Stimulated activated CD8-positive, alpha-beta memory T cell treated with anti-CD3 and anti-CD28 coated beads, Interleukin-7, amount 100 ng/mL, for 1 hour (primary cell): ENCODE measurements around the gene LMTK2.

ENCODE experiments used
- DNase-seq, 2 donors: peaks; one replicate each; pipeline ENCODE4 v3.0.0-alpha.2; 2020; ENCODE audit warnings: low read depth in 2 of 2

Gene LMTK2

DNA sequence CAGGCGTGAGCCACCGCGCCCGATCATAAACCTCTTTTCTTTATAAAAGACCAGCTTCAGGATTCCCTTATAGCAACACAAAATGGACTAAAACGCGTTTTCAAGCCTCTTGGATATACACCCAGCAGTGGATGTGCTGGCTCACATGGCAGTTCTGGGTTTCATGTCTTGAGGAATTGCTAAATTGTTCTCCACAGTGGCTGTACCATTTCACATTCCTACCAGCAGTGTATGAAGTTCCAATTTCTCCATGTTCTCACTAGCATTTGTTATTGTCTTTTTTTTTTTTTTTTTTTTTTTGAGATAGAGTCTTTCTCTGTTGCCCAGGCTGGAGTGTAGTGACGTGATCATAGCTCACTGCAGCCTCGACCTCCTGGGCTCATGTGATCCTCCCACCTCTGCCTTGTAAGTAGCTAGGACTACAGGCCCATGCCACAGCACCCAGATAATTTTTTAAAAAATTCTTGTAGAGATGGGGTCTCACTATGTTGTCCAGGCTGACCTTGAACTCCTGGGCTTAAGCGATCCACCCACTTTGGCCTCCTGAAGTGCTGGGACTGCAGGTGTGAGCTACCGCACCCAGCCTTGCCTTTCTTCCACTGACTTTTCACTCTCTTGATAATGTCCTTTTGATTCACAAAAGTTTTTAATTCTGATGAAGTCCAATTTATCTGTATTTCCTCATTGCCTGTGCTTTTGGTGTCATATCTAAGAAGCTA is 127.9 kb downstream of the LMTK2 start:
- no peak for DNase-seq

DNA sequence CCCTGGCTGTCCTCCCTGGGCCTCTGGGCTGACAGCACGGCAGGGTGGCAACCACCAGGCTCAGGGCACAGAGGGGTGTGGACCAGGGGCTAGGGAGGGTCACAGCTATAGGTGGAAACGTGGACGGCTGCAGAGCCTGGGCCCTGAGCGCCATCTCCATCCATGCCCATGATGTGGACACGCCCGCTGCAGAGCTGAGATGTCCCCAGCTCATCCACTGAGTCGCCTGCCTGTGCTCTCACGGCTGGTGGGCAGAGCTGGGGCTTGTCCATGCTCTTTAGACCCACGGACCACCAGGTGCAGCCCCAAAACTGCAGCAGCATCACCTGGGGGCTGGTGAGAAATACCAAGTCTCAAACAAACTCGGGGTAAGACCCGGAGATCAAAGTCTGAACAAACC is 129.2 kb downstream of the LMTK2 start:
- DNase-seq, result no peak

GRCh38 chr7:98236355-98237185 is 129.9 kb downstream of the LMTK2 start:
- no peak for DNase-seq

DNA sequence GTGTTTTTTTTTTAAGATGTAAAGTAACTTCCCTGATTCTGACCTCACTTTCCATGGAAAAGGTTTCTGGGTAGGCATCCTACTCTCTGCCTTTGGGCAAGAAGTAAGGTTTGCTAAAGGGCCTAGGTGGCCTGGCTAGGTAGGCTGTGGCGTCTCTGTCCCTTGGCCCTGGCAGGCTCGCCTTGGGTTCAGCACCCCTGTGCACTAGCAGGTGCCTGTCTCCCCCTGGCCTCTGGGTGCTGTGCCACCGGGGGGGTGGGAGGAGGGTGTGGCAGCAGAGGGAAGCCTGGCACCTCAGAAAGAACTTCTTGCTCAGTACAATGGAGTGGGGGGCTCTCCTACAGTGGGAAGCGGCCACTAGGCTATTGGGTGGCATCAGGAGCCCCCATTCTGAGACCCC is 131.4 kb downstream of the LMTK2 start:
- DNase-seq, result no peak

GRCh38 chr7:98238976-98239375 is 132.3 kb downstream of the LMTK2 start:
- no peak for DNase-seq

DNA sequence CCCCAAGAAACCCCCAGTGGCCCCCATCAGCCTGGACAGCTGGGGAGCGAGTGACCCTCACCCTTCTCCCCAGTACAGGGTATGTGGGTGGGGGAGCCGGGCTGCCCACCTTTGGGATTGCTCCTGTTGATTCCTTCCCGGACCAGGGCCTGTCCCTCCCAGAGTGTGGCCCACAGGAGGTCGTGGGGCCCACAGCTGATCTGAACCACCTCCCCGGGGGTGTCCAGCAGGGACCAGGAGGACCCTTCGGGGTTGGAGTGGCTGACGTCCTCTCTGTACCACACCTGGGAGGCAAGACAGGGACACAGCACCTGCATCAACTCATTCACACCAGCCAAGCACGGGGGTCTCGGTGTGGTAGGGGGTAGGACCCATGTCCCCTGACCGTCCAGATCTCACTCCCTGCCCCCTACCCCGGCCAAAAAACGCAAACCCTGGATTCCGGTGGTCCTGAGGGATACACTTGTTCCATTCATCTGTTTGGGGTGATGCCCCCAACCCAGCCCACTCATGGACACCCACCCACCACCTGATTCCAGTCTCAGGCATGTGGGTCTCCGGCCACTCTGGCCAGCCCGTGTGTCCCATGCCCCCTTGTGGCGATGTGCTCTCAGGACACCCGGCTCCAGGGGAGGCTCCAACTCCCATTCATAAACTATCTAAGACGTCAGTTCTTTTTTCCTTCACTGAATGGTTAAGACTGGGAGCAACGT is 134.5 kb downstream of the LMTK2 start:
- no peak for DNase-seq

DNA sequence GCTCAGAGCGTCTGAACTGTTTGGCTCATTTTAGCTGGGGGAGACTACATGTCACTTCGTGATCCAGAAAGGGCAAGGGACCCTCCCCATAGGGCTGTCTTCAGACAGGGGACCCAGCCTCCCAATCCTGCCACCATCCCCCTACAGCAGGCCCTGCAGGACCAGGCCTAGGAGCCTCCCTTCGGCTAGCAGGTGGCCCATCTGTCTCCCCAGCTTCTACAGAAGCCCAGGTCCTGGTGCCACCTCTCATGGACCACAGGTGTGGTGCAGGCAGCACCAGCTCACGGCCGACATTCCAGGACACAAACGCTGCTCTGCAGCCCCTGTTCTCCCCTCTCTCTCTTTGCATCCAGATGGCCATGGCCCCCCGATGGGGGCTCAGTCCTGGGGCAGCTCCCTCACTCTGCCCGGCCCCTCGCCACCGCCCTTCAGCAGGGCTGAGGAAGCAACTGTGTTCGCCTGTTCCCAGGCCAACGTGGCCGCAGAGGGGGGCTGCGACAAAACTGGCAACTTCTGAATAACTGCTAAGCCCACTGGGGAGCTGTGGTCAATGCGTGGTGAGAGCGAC is 135.1 kb downstream of the LMTK2 start:
- DNase-seq, result no peak

- DNase-seq, result no peak
These were observed 135.7 kb downstream of the LMTK2 start for GRCh38 chr7:98242342-98242741.

DNA sequence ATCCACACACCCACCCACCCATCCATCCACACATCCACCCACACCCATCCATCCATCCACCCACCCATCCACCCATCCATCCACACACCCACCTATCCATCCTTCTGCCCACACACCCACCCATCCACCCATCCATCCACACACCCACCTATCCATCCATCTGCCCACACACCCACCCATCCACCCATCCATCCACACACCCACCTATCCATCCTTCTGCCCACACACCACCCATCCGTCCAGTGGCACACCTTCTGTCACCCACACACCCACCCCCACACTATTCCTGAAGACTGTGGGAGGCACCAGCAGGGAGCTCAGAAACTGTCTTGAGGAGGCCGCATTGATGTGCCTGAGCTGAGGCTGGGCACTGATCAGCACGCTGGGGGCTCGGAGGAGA is 136.3 kb downstream of the LMTK2 start:
- no peak for DNase-seq

- no peak for DNase-seq
These were observed 138.2 kb downstream of the LMTK2 start for GRCh38 chr7:98244871-98245270.

- no peak for DNase-seq
These were observed 141.5 kb downstream of the LMTK2 start for GRCh38 chr7:98248156-98248555.

- no peak for DNase-seq
These were observed 142.4 kb downstream of the LMTK2 start for GRCh38 chr7:98249106-98249505.

- DNase-seq, result no peak
These were observed 144.1 kb downstream of the LMTK2 start for GRCh38 chr7:98250789-98251188.

GRCh38 chr7:98251231-98251600 is 144.6 kb downstream of the LMTK2 start:
- no peak for DNase-seq

GRCh38 chr7:98251601-98252424 is 145.2 kb downstream of the LMTK2 start, which contains the start of gene TECPR1:
Gene TECPR1, minus strand, starts transcription at chr7:98252232. Its CDS starts 6,086 bp downstream, at chr7:98246146.
- peak; percentile 72 to 74 for DNase-seq

- DNase-seq, result no peak
These were observed 145.9 kb downstream of the LMTK2 start for GRCh38 chr7:98252425-98253054.

DNA sequence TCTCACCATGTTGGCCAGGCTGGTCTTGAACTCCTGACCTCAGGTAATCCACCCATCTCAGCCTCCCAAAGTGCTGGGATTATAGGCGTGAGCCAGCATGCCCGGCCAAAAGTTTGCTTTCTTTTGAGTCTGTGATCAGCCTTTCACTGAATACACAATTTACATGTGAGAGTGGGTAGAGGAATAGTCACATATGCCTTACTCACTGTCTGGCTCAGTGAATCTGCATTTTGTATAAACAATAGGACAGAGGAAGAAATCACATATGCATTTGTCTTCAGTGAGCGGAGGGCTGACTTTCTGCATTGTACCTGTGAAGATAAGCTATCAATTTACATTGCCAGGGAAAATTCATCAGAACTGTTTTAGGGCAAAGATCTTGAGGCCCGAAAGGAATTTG is 147.9 kb downstream of the LMTK2 start:
- DNase-seq, result no peak

GRCh38 chr7:98254951-98255610 is 148.4 kb downstream of the LMTK2 start:
- DNase-seq, result no peak

DNA sequence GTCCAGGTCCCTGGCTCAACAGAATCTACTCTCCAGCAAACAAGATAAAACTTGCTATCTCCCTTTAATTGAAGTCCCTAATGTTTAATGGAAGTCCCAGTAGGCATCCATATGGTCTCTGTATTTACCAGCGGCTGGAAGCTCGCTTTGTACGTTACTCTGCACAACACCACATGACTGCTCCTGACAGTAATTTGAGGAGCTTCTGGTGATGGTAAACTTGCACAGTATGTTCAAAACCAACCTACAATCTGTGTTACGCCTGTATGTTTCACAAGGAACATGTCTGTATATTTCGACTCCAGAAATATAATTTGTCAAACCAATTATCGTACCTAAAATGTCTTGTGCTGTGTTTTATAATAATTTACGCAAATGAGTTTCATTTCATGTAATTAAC is 149.8 kb downstream of the LMTK2 start:
- DNase-seq, result no peak

DNA sequence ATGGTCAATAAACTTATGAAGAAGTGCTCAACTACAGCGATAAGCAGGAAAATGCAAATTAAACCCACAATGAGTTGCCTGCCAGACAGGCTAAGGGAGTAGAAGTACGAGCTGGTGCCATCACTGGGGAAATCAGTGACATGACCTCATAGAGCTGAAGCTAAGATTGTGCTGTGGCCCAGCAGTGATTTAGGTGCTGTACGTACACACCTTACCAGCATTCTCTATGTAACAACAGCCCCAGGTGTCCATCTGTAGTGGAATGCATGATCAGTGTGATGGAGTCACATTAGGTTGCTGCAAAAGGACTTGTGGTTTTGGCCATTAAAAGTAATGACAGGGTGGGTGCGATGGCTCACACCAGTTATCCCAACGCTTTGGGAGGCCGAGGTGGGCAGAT is 151.0 kb downstream of the LMTK2 start:
- DNase-seq, result no peak
